Vagina (tissue), 2 donors: ENCODE results near the gene DGKB. TPM values are rescaled to one million over a fixed set of nuclear protein-coding genes. Genes with fewer than 3 reads are reported as not detected.

ENCODE experiments used
- DNase-seq, 2 donors: peaks; one replicate each; pipeline ENCODE4 v3.0.0-alpha.2; 2017; ENCODE audit errors: extremely low spot score in 2 of 2
- H3K27ac ChIP-seq: fragments of 200-600 bp; sonication (generic); one replicate; pipeline ENCODE4 v1.5.1; 2019
- H3K27me3 ChIP-seq: fragments of 200-600 bp; sonication (generic); one replicate; pipeline ENCODE4 v1.5.1; 2019
- H3K36me3 ChIP-seq, 2 donors: fragments of 200-600 bp; sonication (generic); one replicate each; pipeline ENCODE4 v1.5.1; 2017 to 2019
- H3K4me1 ChIP-seq: fragments of 200-600 bp; sonication (generic); one replicate; pipeline ENCODE4 v1.5.1; 2019
- H3K4me3 ChIP-seq, 2 donors: fragments of 200-600 bp; sonication (generic); 1 replicate in 1 of 2; 2 replicates in 1 of 2; pipeline ENCODE4 v1.5.1; 2016 to 2019
- H3K9me3 ChIP-seq: fragments of 200-600 bp; sonication (generic); one replicate; pipeline ENCODE4 v1.5.1; 2019
- POLR2A ChIP-seq, 2 donors: fragments of 450-650 bp; IDR thresholded peaks; one replicate each; pipeline ENCODE4 v1.6.1; 2017; ENCODE audit warnings: antibody characterized with exemption in 2 of 2, mild to moderate bottlenecking in 2 of 2, moderate library complexity in 2 of 2
- POLR2AphosphoS5 ChIP-seq, 2 donors: sonication (generic); formaldehyde crosslinking; IDR thresholded peaks; one replicate each; pipeline ENCODE4 v1.9.0; 2017; ENCODE audit warnings: antibody characterized with exemption in 2 of 2, mild to moderate bottlenecking in 2 of 2, low read depth in 1 of 2; ENCODE audit not compliant: insufficient read depth in 1 of 2
- intact Hi-C: fragments of 100-400 bp; cut with DNase I; formaldehyde crosslinking; loops from one replicate; pipeline ENCODE4 v1.15.1; 2023
- total RNA-seq: library from RNA; depleted of rRNA; stranded (reverse); fragments of >200 nt; gene quantifications from one replicate; pipeline ENCODE4 v1.2.3, GENCODE V29; 2016
- TF ChIP-seq, protein P1 (sequence below), 3 experiments: fragments of 450-650 bp in 2 of 3; fragments of 200-600 bp in 1 of 3; sonication (generic) in 1 of 3; IDR thresholded peaks; one replicate each; pipeline ENCODE4 v1.5.1; 2017 to 2019; ENCODE audit warnings: antibody characterized with exemption in 3 of 3, mild to moderate bottlenecking in 2 of 3, moderate library complexity in 2 of 3

The DGKB gene
- total RNA-seq, 1 donor from 2014 or later, result 2.2 TPM

- no peak overlapping the region for H3K4me3 ChIP-seq
- TF ChIP-seq POLR2A (IDR thresholded peaks at IDR 0.05), result no peak
- TF ChIP-seq, protein P1, sequence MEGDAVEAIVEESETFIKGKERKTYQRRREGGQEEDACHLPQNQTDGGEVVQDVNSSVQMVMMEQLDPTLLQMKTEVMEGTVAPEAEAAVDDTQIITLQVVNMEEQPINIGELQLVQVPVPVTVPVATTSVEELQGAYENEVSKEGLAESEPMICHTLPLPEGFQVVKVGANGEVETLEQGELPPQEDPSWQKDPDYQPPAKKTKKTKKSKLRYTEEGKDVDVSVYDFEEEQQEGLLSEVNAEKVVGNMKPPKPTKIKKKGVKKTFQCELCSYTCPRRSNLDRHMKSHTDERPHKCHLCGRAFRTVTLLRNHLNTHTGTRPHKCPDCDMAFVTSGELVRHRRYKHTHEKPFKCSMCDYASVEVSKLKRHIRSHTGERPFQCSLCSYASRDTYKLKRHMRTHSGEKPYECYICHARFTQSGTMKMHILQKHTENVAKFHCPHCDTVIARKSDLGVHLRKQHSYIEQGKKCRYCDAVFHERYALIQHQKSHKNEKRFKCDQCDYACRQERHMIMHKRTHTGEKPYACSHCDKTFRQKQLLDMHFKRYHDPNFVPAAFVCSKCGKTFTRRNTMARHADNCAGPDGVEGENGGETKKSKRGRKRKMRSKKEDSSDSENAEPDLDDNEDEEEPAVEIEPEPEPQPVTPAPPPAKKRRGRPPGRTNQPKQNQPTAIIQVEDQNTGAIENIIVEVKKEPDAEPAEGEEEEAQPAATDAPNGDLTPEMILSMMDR (IDR thresholded peaks at IDR 0.05), result no peak
- TF ChIP-seq POLR2AphosphoS5 (IDR thresholded peaks at IDR 0.05; ENCODE audit: insufficient read depth in 1 of 2, low read depth in 1 of 2), result no peak
- intact Hi-C loops, result no loop called here
- no peaks in the 10 kb centered on the region for H3K27me3 ChIP-seq
- no peaks in the 10 kb centered on the region for H3K4me1 ChIP-seq
- no peak for DNase-seq
- no peaks in the 10 kb centered on the region for H3K9me3 ChIP-seq
- H3K36me3 ChIP-seq, result no peaks in the 10 kb centered on the region
- no peak overlapping the region for H3K27ac ChIP-seq
Measured at GRCh38 chr7:14936554-14936953, 34.0 kb upstream of the DGKB start.

DNA sequence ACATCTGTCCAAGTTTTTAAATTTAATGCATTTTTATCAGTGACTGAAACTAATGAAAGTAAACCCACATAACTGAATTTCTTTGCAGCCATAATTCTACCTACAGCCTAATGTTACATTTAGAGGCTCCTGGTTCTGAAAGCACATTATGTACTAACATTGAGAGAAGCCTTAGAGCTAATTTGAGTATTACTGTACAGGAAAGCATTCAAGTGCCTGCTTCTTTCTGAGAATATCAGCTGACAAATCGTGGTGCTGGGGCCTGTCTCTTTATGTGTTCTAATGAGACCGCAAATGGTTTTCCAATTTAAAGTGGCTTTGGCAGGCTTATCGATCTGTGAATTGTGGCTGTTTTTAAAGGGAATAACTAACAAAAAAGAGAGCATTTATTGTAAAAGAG is 32.3 kb upstream of the DGKB start:
- Histone ChIP-seq H3K36me3 (no peaks in the 10 kb centered on the region), H3K27me3 (no peaks in the 10 kb centered on the region), H3K27ac (no peak overlapping the region), H3K4me1 (no peaks in the 10 kb centered on the region), H3K9me3 (no peaks in the 10 kb centered on the region), H3K4me3 (no peak overlapping the region)
- TF ChIP-seq POLR2A (IDR thresholded peaks at IDR 0.05) (no peak), POLR2AphosphoS5 (IDR thresholded peaks at IDR 0.05; ENCODE audit: insufficient read depth in 1 of 2, low read depth in 1 of 2) (no peak)
- TF ChIP-seq, protein P1 (IDR thresholded peaks at IDR 0.05), result no peak
- intact Hi-C loops, result no loop called here
- DNase-seq, result no peak

GRCh38 chr7:14931511-14932215 is 29.1 kb upstream of the DGKB start:
- TF ChIP-seq, protein P1 (IDR thresholded peaks at IDR 0.05), result no peak
- TF ChIP-seq POLR2A (IDR thresholded peaks at IDR 0.05), result no peak
- TF ChIP-seq POLR2AphosphoS5 (IDR thresholded peaks at IDR 0.05; ENCODE audit: insufficient read depth in 1 of 2, low read depth in 1 of 2), result no peak
- no peaks in the 10 kb centered on the region for H3K36me3 ChIP-seq
- no peak for DNase-seq
- no peaks in the 10 kb centered on the region for H3K4me1 ChIP-seq
- intact Hi-C loops, result no loop called here
- H3K9me3 ChIP-seq, result no peaks in the 10 kb centered on the region
- H3K4me3 ChIP-seq, result no peak overlapping the region
- H3K27ac ChIP-seq, result no peak overlapping the region
- H3K27me3 ChIP-seq, result no peaks in the 10 kb centered on the region

GRCh38 chr7:14924398-14924797 is 21.8 kb upstream of the DGKB start:
- no peak overlapping the region for H3K4me3 ChIP-seq
- DNase-seq, result no peak
- TF ChIP-seq, protein P1 (IDR thresholded peaks at IDR 0.05), result no peak
- TF ChIP-seq POLR2AphosphoS5 (IDR thresholded peaks at IDR 0.05; ENCODE audit: insufficient read depth in 1 of 2, low read depth in 1 of 2), result no peak
- no peak for TF ChIP-seq POLR2A (IDR thresholded peaks at IDR 0.05)
- H3K9me3 ChIP-seq, result no peaks in the 10 kb centered on the region
- intact Hi-C loops, result no loop called here
- H3K27me3 ChIP-seq, result no peaks in the 10 kb centered on the region
- H3K4me1 ChIP-seq, result no peaks in the 10 kb centered on the region
- H3K27ac ChIP-seq, result no peak overlapping the region
- no peaks in the 10 kb centered on the region for H3K36me3 ChIP-seq

DNA sequence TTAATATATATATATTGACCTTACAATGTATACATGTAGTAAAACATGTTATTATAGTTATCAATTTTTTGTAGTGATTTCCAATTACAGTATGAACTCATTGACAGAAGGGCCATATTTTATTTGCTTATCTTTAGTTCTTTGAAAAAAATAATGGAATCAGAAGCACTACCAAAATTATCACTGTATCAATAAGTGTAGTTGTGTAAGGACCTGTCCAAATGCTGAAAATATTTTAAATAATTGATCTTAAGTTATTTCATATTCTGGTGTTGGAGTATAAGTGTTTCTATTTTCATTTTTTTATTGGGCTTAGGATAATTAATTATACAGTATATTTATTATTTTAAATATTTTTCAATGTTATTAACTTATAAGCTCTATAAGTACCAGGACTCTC is 8.5 kb upstream of the DGKB start:
- TF ChIP-seq POLR2A (IDR thresholded peaks at IDR 0.05) (no peak), POLR2AphosphoS5 (IDR thresholded peaks at IDR 0.05; ENCODE audit: insufficient read depth in 1 of 2, low read depth in 1 of 2) (no peak)
- TF ChIP-seq, protein P1 (IDR thresholded peaks at IDR 0.05), result no peak
- H3K9me3 ChIP-seq, result no peaks in the 10 kb centered on the region
- H3K36me3 ChIP-seq, result no peaks in the 10 kb centered on the region
- intact Hi-C loops, result no loop called here
- H3K4me3 ChIP-seq, result no peak overlapping the region
- no peaks in the 10 kb centered on the region for H3K4me1 ChIP-seq
- H3K27me3 ChIP-seq, result no peaks in the 10 kb centered on the region
- no peak overlapping the region for H3K27ac ChIP-seq
- no peak for DNase-seq
